Progenitor cell of endocrine pancreas (in vitro differentiated cells): ENCODE results near the gene RPUSD3. TPM values are rescaled to one million over a fixed set of nuclear protein-coding genes. Genes with fewer than 3 reads are reported as not detected.
A peak's percentile ranks its signal among the peaks of the same experiment; 100 is the strongest.

Experiments used
- DNase-seq: peaks from one replicate; pipeline ENCODE4 v3.0.0; 2021; ENCODE audit warnings: low spot score; ENCODE audit not compliant: unreplicated experiment
- H3K27ac Mint-ChIP-seq: 2 replicates; pipeline ENCODE4 v1.8.0; 2021; ENCODE audit warnings: mild to moderate bottlenecking, moderate library complexity, mixed read lengths
- H3K27me3 Mint-ChIP-seq: 2 replicates; pipeline ENCODE4 v1.8.0; 2021; ENCODE audit warnings: mixed read lengths
- H3K36me3 Mint-ChIP-seq: 2 replicates; pipeline ENCODE4 v1.8.0; 2022; ENCODE audit warnings: mixed read lengths; ENCODE audit not compliant: insufficient read depth
- H3K4me1 Mint-ChIP-seq: 2 replicates; pipeline ENCODE4 v1.8.0; 2021; ENCODE audit warnings: low read depth, mixed read lengths
- H3K4me3 Mint-ChIP-seq: 2 replicates; pipeline ENCODE4 v1.8.0; 2021; ENCODE audit warnings: low read depth, mild to moderate bottlenecking, moderate library complexity, mixed read lengths
- H3K9me3 Mint-ChIP-seq: 2 replicates; pipeline ENCODE4 v1.8.0; 2021; ENCODE audit warnings: low read depth, mixed read lengths
- CTCF ChIP-seq: fragments of 200-600 bp; sonication (generic); IDR thresholded peaks from one replicate; pipeline ENCODE4 v1.5.0; 2021; ENCODE audit warnings: antibody characterized with exemption, mild to moderate bottlenecking; ENCODE audit not compliant: unreplicated experiment
- total RNA-seq: library from RNA; stranded (reverse); gene quantifications from 2 replicates; pipeline ENCODE4 v1.2.1, GENCODE V29; 2021

RPUSD3 gene
- total RNA-seq, 1 donor from 2014 or later: 55.0 TPM

DNA sequence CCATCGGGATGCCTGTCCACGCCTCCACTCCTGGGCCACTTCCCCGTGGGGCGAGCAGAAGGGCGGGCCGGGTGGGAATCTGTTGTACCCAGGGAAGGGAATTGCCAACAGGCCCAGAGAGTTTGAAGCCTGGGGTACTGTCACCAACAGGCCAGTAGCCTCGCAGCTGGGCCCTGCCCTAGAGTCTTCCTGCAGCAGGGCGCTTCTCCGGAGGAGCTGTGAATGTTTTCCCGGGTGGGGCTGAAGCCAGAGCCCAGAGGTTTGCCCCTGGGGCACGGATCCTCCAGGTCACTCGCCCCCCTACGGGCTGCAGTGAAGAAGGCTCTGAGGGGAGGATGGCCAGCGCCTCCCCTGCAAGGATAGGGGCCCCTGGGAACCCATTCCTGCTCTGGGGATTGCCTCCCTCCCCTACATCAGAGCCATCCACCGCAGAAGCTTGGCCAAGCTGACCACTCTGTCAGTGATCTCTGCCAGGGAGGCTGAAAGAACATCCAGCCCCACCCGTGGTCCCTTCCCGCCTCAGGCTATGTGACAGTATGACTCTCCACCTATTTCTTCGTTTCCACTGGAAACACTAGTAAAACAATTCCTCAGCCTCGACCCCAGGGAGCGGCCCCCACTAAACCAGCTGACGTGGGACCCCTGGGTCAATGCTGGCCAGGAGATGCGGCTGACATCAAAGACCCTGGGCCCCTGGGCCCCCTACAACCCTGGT lies 19.4 kb upstream of the RPUSD3 start:
- H3K4me3 Mint-ChIP-seq: no peak overlapping the region
- peaks cover 11% of the 10 kb centered on the region for H3K27me3 Mint-ChIP-seq
- no peak for TF ChIP-seq CTCF
- no peaks in the 10 kb centered on the region for H3K36me3 Mint-ChIP-seq
- H3K4me1 Mint-ChIP-seq: no peaks in the 10 kb centered on the region
- no peak overlapping the region for H3K27ac Mint-ChIP-seq
- no peak for DNase-seq
- H3K9me3 Mint-ChIP-seq: no peaks in the 10 kb centered on the region

- no peaks in the 10 kb centered on the region for H3K36me3 Mint-ChIP-seq
- H3K4me3 Mint-ChIP-seq: peak overlapping the region; percentile 63
- peak; percentile 52 for DNase-seq
- H3K9me3 Mint-ChIP-seq: no peaks in the 10 kb centered on the region
- TF ChIP-seq CTCF: peak; percentile 58
- H3K4me1 Mint-ChIP-seq: no peaks in the 10 kb centered on the region
- H3K27ac Mint-ChIP-seq: no peak overlapping the region
- H3K27me3 Mint-ChIP-seq: peaks cover 11% of the 10 kb centered on the region
Measured at GRCh38 chr3:9862391-9863057, 18.7 kb upstream of the RPUSD3 start.

DNA sequence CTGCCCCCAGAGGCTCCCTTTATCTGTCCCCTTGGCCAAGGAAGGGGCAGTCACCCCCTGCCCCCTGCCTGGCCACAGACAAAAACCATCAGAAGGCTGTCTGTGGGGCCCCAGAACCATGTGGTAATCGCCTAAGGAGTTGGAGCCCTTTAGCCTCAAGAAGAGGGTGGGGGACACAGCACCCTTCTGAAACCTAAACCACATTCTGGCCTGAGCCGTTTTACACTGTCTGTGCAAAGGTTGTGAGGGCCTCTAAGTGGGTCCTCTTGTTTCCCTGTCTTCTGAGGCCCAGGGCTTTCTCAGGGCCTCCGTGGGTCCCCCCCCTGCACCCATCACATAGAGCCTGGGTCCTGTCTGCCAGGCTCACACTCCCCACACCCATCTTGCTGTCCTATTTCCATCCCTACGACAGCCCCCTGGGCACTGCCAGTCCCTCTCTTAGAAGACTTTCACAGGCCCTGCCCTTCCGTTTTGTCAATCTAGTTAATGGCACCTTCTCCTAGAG lies 17.9 kb upstream of the RPUSD3 start:
- H3K27me3 Mint-ChIP-seq: peaks cover 11% of the 10 kb centered on the region
- no peaks in the 10 kb centered on the region for H3K36me3 Mint-ChIP-seq
- no peak overlapping the region for H3K4me3 Mint-ChIP-seq
- TF ChIP-seq CTCF: no peak
- H3K4me1 Mint-ChIP-seq: no peaks in the 10 kb centered on the region
- no peaks in the 10 kb centered on the region for H3K9me3 Mint-ChIP-seq
- H3K27ac Mint-ChIP-seq: no peak overlapping the region
- no peak for DNase-seq

GRCh38 chr3:9861201-9861600 lies 17.4 kb upstream of the RPUSD3 start:
- no peak overlapping the region for H3K4me3 Mint-ChIP-seq
- no peaks in the 10 kb centered on the region for H3K9me3 Mint-ChIP-seq
- H3K36me3 Mint-ChIP-seq: no peaks in the 10 kb centered on the region
- peaks cover 11% of the 10 kb centered on the region for H3K27me3 Mint-ChIP-seq
- no peaks in the 10 kb centered on the region for H3K4me1 Mint-ChIP-seq
- no peak for TF ChIP-seq CTCF
- no peak for DNase-seq
- no peak overlapping the region for H3K27ac Mint-ChIP-seq

GRCh38 chr3:9859530-9860025 lies 15.8 kb upstream of the RPUSD3 start:
- DNase-seq: no peak
- no peak overlapping the region for H3K27ac Mint-ChIP-seq

More at GRCh38 chr3:9859530-9860025, 15.8 kb upstream of the RPUSD3 start:
- H3K4me1 Mint-ChIP-seq: peaks cover 2% of the 10 kb centered on the region
- H3K4me3 Mint-ChIP-seq: no peak overlapping the region
- TF ChIP-seq CTCF: no peak
- H3K27me3 Mint-ChIP-seq: peaks cover 12% of the 10 kb centered on the region
- H3K36me3 Mint-ChIP-seq: no peaks in the 10 kb centered on the region
- no peaks in the 10 kb centered on the region for H3K9me3 Mint-ChIP-seq
